Testis (tissue), 3 donors: ENCODE measurements around the gene ARHGAP22. TPM values are rescaled to one million over a fixed set of nuclear protein-coding genes. Genes with fewer than 3 reads are reported as not detected.

Experiments used
- DNase-seq: peaks from one replicate; pipeline ENCODE4 v3.0.0-alpha.2; 2019
- H3K27ac ChIP-seq, 2 donors: fragments of 200-600 bp; sonication (generic); one replicate each; pipeline ENCODE4 v1.5.1; 2019
- H3K27me3 ChIP-seq: fragments of 200-600 bp; sonication (generic); one replicate; pipeline ENCODE4 v1.5.1; 2019
- H3K36me3 ChIP-seq: fragments of 200-600 bp; sonication (generic); one replicate; pipeline ENCODE4 v1.5.1; 2017; ENCODE audit warnings: low read depth; ENCODE audit errors: missing control alignments
- H3K4me1 ChIP-seq: fragments of 200-600 bp; sonication (generic); one replicate; pipeline ENCODE4 v1.5.1; 2019
- H3K4me3 ChIP-seq, 2 donors: fragments of 200-600 bp; sonication (generic); one replicate each; pipeline ENCODE4 v1.5.1; 2017 to 2019
- H3K9me3 ChIP-seq: fragments of 200-600 bp; sonication (generic); one replicate; pipeline ENCODE4 v1.5.1; 2017
- POLR2A ChIP-seq: fragments of 450-650 bp; IDR thresholded peaks from one replicate; pipeline ENCODE4 v1.6.1; 2017; ENCODE audit warnings: antibody characterized with exemption, mild to moderate bottlenecking, moderate library complexity
- WGBS, 2 donors: methylation state at CpG; one replicate each; pipeline ENCODE4 v1.1.5; 2018; 5-methylcytosine and 5-hydroxymethylcytosine counted together
- intact Hi-C: fragments of 100-400 bp; cut with DNase I; formaldehyde crosslinking; loops from one replicate; pipeline ENCODE4 v1.15.1; 2023; ENCODE audit warnings: low total_unique reads
- polyA plus RNA-seq: library from polyadenylated mRNA; stranded (reverse); fragments of 350-450 nt; fragmentation: Illumina TruSeq; extraction: RNeasy Lipid Tissue Mini Kit (QIAGEN cat#74804); gene quantifications from one replicate; pipeline ENCODE4 v1.2.3, GENCODE V29; 2014; ENCODE audit warnings: low read depth, low replicate concordance; ENCODE audit not compliant: insufficient read depth
- total RNA-seq, 2 donors: library from RNA; depleted of rRNA; stranded (reverse); fragments of >200 nt; gene quantifications; one replicate each; pipeline ENCODE4 v1.2.3, GENCODE V29; 2016
- TF ChIP-seq, protein P1 (sequence below), 3 experiments: fragments of 450-650 bp in 2 of 3; fragments of 200-600 bp in 1 of 3; sonication (generic) in 1 of 3; IDR thresholded peaks; one replicate each; pipeline ENCODE4 v1.5.1; 2016 to 2019; ENCODE audit warnings: antibody characterized with exemption in 3 of 3, mild to moderate bottlenecking in 2 of 3, moderate library complexity in 1 of 3

Gene ARHGAP22
- total and polyA plus RNA-seq, 3 donors from 2014 or later: 6.2 to 11.9 (median 8.8) TPM

DNA sequence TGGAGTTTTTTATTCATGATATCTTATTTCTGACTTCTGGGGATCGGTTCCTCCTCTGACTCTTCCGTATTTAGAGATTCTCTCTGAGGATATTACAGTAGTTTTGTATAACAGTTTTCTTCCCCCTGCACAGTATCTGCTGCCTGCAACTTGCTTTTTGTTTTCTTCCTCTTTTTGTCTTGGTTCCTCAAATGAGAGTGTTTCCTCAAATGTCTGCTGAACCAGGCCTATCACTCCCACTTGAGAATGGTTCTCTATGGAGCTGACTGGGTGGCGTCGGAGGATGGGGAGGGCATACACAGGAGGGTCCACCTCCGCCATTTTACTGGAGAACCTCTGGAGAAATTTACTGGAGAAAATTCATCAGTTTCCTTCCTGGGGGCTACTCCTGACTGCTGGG, 27.7 kb downstream of the ARHGAP22 start:
- Histone ChIP-seq H3K9me3 (no peaks in the 10 kb centered on the region), H3K36me3 (no peaks in the 10 kb centered on the region), H3K27ac (no peak overlapping the region), H3K27me3 (no peaks in the 10 kb centered on the region), H3K4me3 (no peak overlapping the region), H3K4me1 (no peaks in the 10 kb centered on the region)
- 82 to 84% methylated on average over 5 of the region's 5 CpGs for WGBS, 2 donors
- no peak for TF ChIP-seq POLR2A
- TF ChIP-seq, protein P1, sequence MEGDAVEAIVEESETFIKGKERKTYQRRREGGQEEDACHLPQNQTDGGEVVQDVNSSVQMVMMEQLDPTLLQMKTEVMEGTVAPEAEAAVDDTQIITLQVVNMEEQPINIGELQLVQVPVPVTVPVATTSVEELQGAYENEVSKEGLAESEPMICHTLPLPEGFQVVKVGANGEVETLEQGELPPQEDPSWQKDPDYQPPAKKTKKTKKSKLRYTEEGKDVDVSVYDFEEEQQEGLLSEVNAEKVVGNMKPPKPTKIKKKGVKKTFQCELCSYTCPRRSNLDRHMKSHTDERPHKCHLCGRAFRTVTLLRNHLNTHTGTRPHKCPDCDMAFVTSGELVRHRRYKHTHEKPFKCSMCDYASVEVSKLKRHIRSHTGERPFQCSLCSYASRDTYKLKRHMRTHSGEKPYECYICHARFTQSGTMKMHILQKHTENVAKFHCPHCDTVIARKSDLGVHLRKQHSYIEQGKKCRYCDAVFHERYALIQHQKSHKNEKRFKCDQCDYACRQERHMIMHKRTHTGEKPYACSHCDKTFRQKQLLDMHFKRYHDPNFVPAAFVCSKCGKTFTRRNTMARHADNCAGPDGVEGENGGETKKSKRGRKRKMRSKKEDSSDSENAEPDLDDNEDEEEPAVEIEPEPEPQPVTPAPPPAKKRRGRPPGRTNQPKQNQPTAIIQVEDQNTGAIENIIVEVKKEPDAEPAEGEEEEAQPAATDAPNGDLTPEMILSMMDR (IDR thresholded peaks at IDR 0.05): no peak
- intact Hi-C loops: no loop called here
- DNase-seq: no peak

DNA sequence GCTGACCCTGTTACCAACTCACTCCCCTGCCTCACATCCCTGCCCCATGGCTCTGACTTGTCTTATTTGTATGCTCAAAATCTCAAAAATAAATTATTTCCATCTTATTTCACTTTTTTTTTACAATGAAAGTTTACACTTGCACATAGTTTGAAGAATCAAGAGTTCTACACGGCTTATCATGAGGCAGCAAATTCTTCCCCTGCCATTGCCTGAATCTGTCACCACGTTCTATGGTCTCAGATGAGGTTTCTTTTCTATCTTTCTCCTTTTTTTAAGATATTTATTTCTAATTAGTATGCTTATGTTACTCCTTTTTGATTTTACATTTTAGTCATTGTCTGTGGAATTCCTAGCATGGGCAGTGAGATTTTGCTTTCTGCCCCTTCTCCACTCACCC, 28.4 kb downstream of the ARHGAP22 start:
- Histone ChIP-seq H3K9me3 (no peaks in the 10 kb centered on the region), H3K27ac (no peak overlapping the region), H3K4me3 (no peak overlapping the region), H3K36me3 (no peaks in the 10 kb centered on the region), H3K4me1 (no peaks in the 10 kb centered on the region), H3K27me3 (no peaks in the 10 kb centered on the region)
- no peak for DNase-seq
- intact Hi-C loops: no loop called here
- no peak for TF ChIP-seq POLR2A
- TF ChIP-seq, protein P1 (IDR thresholded peaks at IDR 0.05): no peak
- 91 to 93% methylated on average over 2 of the region's 2 CpGs for WGBS, 2 donors

DNA sequence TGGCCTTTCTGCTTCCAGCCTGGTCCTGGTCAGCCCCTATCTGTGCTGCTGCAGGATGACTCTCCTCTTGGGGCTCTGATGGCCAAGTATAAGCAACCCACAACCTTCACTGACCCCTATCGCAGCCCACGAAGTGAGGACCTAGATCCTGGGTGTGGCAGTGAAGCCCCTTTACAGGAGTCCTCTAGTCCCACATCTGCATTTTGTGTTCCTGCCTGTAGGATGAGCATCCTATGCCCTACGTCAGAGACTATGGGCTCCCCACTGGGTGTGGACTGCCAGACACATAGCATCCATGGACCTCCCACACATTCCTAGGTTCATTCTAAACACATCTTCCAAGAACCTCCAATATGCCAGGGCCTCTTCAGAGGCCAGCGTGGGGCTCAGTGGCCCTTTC, 29.0 kb downstream of the ARHGAP22 start:
- H3K4me3 ChIP-seq: no peak overlapping the region
- no peaks in the 10 kb centered on the region for H3K36me3 ChIP-seq
- H3K9me3 ChIP-seq: no peaks in the 10 kb centered on the region
- no peak overlapping the region for H3K27ac ChIP-seq
- H3K4me1 ChIP-seq: no peaks in the 10 kb centered on the region
- 94 to 97% methylated on average over 4 of the region's 4 CpGs for WGBS, 2 donors
- intact Hi-C loops: no loop called here
- H3K27me3 ChIP-seq: no peaks in the 10 kb centered on the region
- TF ChIP-seq POLR2A: no peak
- TF ChIP-seq, protein P1 (IDR thresholded peaks at IDR 0.05): no peak
- DNase-seq: no peak

DNA sequence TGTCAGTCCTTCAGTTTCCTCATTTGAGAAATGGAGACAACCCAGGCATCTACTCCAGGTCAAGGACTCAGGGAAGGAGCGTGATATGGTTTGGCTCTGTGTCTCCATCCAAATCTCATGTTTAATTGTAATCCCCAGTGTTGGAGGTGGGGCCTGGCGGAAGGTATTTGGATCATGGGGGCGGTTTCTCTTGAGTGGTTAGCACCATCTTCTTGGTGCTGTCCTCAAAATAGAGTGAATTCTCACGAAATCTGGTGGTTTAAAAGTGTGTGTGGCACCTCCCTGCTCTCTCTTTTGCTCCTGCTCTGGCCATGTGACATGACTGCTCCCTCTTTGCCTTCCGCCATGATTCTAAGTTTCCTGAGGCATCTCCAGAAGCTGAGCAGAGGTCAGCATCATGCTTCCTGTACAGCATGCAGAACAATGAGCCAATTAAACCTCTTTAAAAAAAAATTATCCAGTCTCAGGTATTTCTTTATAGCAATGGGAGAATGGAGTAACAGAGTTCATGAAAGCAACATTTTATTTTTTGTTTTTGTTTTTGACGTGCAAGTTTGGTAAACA, 30.0 kb downstream of the ARHGAP22 start:
- H3K36me3 ChIP-seq: no peaks in the 10 kb centered on the region
- no peaks in the 10 kb centered on the region for H3K4me1 ChIP-seq
- no peak for TF ChIP-seq POLR2A
- intact Hi-C loops: no loop called here
- H3K4me3 ChIP-seq: no peak overlapping the region
- no peaks in the 10 kb centered on the region for H3K27me3 ChIP-seq
- 78 to 88% methylated on average over 6 of the region's 6 CpGs for WGBS, 2 donors
- no peak overlapping the region for H3K27ac ChIP-seq
- H3K9me3 ChIP-seq: no peaks in the 10 kb centered on the region
- DNase-seq: no peak

DNA sequence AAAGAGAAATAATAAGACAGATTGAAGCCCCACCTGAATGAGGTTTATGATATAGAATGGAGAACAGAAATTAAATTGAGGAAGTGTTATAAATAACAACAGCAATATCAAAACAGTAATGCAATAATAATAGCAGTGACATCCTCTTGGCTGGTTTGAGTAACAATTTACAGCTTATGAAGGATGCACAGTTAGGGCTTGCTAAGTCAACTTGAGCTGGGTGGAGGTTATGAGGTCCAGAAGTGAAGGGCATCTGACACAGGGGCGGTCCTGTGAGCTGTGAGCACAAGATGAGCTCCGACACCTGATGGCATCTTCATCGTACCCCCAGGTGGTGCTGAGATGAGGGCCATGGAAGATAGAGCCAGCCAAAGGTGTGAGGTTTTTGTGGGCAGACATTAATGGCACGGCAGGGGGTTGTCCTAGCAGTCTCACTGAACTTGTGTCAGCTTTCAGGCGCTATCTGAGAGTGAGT, 30.5 kb downstream of the ARHGAP22 start:
- TF ChIP-seq POLR2A: no peak
- TF ChIP-seq, protein P1 (IDR thresholded peaks at IDR 0.05): no peak
- Histone ChIP-seq H3K4me3 (no peak overlapping the region), H3K27me3 (no peaks in the 10 kb centered on the region), H3K36me3 (no peaks in the 10 kb centered on the region), H3K27ac (no peak overlapping the region), H3K4me1 (no peaks in the 10 kb centered on the region), H3K9me3 (no peaks in the 10 kb centered on the region)
- intact Hi-C loops: no loop called here
- WGBS, 2 donors: 79 to 100% methylated on average over 3 to 5 of the region's 5 CpGs
- DNase-seq: no peak
